HG02981 (cell line): Measurements from ENCODE around the gene IGDCC3.

Experiments
- ATAC-seq: cut with Tn5 transposase; IDR thresholded peaks from one replicate; pipeline ENCODE4 v1.9.1; 2021; ENCODE audit warnings: mild to moderate bottlenecking, moderate library complexity; ENCODE audit not compliant: unreplicated experiment

IGDCC3 gene

DNA sequence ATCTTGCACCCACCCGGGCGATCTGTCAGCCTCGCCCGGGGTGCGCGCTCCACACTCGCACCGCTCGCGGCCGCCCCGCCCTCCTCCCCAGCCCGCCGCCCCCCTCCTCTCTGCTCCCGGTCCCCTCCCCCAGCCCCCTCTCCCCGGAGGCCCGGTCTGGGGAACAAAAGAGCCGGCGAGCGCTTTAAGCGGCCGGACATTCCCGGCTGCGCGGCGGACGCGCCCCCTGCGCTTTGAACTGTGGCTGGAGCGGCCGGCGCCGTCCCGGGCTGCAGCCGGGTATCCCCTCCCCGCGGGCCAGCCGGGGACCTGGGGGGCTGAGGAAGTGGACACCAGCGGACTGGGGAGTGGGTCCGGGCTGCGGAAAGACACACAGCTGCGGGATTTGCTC, at the start of gene IGDCC3:
TSS of gene IGDCC3 (minus strand) at position 27 of the 391 bp plus-strand sequence. CDS start 214 bp downstream, outside the sequence.
- no peak for ATAC-seq

DNA sequence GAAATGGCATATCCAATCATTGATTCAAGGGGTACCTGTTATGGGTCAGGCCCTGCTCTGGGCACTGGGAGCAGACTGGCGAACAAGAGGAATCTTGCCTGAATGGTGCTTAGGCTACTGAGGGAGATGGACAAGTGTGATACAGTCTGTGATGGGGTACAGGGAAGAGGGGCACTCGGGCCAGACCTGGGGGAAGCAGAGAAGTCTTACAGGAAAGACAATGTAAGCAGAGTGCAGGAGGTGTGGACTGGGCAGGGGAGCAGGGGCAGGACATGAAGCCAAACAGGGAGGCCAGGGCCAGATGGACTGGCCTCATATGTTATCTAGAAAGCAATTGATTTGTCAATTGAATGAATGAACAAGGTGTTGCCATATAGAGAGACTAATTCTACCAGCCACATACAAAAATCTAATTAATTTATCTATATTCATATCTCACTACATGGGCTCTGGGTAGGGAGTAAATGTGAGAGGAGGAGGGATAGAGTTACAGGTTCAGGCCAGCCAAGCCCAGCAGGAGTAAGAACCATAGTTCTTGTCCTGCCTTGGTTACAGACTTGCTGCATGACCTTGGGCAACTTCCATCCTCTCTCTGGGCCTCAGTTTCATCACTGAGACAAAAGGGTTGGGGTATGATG, 48.5 kb upstream of the IGDCC3 start:
- ATAC-seq = no peak

DNA sequence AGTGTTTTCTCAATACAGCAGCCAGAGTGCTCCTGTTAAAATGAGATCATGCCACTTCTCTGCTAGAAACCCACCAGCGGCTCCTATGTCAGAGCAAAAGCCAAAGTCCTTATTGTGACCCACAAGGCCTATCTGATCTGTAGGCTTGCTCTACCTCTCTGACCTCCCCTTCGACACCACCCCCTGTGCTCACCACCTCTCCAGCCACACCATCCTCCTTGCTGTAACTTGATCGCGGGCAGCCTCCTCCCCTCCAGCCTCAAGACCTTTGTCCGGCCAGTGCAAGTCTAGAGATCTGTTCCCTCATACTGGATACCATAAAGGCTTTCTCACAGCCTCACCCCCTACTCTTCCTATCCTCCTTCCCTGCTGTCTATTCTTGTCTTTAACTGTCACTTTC, 46.9 kb upstream of the IGDCC3 start:
- no peak for ATAC-seq

DNA sequence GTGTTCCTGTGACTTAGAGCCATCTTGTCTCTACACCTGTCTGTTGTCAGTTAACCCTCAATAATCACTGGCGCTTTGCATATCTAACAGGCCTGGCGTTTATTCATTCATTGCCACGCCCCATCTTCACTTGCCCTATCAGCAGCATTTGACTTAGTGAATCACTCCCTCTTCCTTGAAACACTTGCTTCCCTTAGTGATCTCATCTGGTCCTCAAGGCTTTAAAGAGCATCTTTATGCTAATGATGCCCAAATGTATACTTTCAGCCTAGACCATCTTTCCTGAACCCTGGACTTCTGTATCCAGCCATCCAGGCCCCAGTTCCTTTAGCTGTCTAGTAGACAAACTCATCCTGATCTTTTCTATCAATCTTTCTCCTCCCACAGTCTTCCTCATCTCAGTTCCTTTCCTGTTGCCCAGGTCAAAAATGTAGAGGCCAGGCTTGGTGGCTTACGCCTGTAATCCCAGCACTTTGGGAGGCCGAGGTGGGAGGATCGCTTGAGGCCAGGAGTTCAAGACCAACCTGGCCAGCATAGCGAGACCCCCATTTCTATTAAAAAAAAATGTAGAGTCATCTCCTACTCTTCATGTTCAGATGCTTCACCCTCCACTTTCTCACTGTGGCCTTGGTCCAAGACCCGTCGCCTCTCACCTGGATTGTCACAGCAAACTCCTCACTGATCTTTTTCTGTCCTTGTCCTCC, 46.3 kb upstream of the IGDCC3 start:
- ATAC-seq = no peak

DNA sequence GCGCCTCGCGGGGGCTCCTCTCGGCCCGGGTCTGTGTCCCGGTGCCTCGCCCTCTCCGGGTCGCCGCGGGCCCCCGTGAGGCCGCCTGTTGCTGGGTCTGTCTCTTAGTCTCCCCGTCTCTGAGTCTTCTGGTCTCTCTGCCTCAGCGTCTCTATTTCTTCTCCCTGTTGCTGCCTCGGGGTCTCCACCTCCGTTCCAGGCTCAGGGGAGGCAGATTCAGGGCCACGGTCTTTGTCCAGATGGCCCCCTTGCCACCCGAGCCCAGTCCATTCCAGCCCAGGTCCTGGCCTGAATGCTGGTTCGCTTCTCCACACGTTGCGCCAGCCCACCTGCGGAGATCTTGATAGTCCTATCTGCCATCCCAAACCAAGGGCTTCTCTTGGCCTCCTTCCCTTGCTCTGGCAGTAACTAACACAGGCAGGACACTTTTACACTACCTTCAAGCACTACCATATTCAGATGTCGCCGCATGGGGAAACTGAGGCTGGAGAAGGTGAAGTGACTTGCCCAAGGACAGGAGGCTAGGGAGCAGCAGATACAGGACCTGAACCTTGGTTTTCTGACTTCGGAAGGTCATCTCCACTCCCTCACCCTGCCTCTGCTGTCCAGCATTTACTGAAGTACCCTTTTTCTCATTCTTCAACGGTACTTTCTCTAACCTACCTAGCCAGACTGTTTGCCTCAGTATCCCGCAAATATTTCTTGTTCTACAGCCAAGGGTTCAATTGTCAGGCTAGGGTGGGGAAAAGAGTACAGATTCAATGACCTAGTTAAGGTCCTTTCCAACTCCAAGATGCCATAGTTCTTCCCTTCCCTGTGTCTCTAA, 45.6 kb upstream of the IGDCC3 start:
- no peak for ATAC-seq

- no peak for ATAC-seq
Measured at GRCh38 chr15:65421360-65422215, 43.8 kb upstream of the IGDCC3 start.

- no peak for ATAC-seq
Measured at GRCh38 chr15:65420975-65421359, 43.2 kb upstream of the IGDCC3 start.

DNA sequence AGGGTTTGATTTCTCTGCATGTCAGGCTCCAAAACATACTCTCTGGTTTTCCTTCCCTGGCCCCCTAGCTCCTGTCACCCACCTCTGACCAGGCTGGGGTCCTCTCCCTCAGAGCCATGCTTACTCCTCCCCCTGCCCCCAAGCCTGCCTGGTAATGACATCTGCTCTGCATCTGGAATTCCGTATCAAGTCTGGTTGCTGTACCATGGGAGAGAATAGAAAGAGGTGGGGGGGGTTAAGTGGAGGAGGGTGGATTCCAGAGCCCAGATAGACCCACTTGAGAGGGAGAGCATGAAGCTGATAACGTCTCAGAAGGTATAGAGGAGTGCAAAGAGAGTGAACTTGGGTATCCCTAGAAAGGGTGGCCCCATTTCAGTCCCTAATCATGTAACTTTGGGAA, 40.8 kb upstream of the IGDCC3 start:
- no peak for ATAC-seq

GRCh38 chr15:65416845-65417416, 39.1 kb upstream of the IGDCC3 start:
- ATAC-seq = no peak

DNA sequence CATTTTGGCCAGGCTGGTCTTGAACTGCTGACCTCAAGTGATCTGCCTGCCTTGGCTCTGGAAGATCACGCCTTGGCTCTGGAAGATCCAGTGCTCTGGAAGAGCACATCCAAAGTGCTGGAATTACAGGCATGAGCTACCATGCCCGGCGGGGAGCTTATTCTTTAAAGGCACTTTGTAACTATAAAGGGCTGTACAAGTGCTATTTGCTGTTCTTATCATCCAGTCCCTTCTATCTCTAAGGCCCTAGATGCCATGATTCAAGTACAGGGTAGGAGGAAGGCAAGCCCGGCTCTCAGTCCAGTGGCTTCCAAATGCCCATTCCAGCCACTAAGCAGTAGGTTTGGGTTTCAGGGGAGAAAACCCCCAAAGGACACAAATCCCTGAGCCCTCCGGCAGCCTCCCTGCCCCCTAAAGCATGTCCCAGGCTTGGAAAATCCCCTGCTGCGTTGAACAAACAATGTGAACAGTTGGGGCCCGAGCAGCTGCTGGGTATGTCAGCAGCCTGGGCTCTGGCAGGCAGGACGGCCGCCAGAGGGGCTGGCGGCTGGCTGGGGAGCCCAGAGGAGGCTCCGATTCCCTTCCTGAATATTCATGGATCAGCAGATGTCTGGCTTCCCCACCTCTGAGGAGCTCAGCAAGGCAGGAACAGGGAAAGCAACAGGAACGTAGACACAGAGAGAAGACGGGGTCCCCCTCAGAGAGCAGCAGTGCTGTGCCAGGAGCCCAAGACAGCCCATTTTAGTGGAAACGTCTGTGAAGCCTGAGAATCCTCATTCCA, 37.2 kb upstream of the IGDCC3 start:
- ATAC-seq = no peak

DNA sequence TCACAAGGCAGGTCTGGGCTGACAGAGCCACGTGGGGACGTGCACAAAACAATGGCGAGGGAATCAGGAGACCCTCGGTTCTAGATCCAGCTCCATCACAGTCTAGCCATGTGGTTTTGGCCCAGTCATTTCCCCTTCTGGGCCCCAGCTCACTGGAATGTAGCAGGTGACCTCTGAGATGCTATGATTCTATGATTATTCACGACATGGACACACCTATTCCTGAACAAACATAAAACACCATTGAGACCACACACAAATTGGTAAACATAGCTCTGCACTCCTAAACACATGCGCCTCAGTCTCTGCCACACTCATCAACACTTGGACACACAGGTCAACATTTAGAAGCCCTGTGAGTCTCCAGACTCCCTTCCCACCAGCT, 36.0 kb upstream of the IGDCC3 start:
- ATAC-seq = no peak

- ATAC-seq = no peak
Measured at GRCh38 chr15:65413051-65413759, 35.4 kb upstream of the IGDCC3 start.

DNA sequence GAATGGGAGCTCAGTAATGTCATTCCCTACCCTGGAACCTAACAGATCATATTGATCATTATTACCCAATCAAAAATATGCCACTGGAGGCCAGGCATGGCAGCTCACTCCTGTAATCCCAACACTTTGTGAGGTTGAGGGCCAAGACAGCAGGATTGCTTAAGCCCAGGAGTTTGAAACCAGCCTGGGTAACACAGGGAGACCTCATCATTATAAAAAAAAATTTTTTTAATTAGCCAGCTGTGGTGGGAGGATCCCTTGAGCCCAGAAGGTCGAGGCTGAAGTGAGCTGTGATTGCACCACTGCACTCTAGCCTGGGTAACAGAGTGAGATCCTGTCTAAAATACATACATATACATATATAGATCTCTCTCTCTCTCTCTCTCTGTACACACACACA, 34.8 kb upstream of the IGDCC3 start:
- no peak for ATAC-seq

DNA sequence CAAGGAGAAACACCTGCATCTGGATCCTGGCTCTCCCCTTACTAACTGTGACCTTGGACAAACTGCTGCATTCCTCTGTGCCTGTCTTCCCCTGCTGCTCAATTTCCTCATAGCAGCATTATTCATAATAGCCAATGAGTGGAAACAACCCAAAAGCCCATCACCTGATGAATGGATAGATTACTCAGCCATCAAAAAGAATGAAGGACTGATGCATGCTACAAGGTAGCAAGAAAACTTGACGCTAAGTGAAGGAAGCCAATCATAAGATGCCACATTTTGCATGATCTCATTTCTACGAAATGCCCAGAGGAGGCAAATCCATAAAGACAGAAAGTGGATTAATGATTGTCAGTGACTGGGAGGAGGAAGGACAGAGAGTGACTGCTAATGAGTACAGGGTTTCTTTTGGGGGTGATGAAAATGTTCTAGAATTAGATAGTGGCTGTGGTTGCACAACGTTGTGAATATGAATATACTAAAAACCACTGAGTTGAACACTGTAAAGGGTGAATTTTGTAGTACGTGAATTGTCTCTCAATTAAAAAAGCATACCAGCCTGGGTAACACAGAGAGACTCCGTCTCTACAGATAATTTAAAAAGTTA, 33.8 kb upstream of the IGDCC3 start:
- no peak for ATAC-seq

GRCh38 chr15:65410972-65411371, 33.2 kb upstream of the IGDCC3 start:
- no peak for ATAC-seq

- no peak for ATAC-seq
Measured at GRCh38 chr15:65410036-65410435, 32.2 kb upstream of the IGDCC3 start.

DNA sequence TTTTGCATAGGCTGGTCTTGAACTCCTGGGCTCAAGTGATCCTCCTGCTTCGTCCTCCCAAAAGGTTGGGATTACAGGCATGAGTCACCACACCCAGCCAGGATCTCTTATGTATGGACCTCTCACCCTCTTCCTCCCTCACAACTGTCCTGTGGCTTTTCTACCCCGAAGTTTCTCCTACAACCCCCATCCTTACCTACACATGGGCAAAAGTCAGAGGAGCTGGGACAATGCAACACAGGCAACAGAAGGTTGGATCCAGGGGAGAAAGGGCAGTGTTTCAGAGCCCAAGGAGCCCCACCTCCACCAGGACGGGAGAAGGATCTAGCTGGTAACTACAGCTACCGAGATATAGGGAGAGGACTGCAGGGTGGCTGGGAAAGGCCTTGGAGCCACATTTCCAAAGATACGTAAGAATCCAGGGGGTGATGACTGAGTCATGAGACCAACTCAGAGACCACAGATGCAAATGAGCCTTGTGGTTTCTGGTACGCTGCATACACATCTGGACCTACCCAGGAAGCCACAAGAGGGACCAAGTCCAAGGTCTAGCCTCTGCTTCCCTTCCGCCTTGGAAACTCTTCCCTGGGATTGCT, 31.3 kb upstream of the IGDCC3 start:
- no peak for ATAC-seq

DNA sequence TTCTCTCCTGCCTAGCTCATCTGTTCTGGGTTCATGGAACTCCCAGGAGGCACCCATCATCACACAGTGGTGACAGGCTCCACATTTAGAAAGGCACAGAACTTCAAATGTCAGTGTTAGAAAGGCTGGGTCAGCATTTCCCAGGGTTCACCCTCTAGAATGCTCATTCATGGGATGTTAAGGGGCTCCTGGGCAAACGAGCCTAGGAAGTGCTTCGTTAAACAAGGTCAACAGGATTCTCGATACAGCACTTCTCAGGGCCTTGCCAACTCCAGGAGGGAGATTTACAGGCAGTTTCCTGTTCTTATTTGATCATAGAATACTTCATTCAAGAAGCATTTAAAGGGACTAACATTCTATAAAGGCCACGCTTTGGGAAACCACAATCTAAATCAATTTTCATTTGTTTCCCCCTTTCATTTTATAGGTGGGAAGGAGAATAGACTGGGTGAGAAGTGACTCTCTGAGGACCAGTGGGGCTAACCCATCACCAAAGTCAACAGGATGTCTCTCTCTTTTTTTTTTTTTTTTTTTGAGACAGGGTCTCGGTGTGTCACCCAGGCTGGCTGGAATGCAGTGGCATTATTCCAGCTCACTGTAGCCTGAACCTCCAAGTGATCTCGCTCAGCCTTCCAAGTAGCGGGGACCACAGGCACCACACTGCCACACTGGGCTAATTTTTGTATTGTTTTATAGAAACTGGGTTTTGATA, 30.7 kb upstream of the IGDCC3 start:
- ATAC-seq = no peak
